ENCODE data around the gene PRMT9.

- TF ChIP-seq EZH2 (IDR thresholded peaks at IDR 0.05; ENCODE audit: borderline replicate concordance, low read depth, low read length, severe bottlenecking) = no peak
- no peak for TF ChIP-seq CTCF (IDR thresholded peaks at IDR 0.05; ENCODE audit: borderline replicate concordance, extremely low read depth, low read length, poor library complexity, severe bottlenecking)
Observed at GRCh38 chr4:147693218-147693617, 9.3 kb upstream of the PRMT9 start.
